A549 treated with CORT108297 at 1 μM for 4 hours (cell line): ENCODE data around the gene PLXNA2. TPM values are rescaled to one million over a fixed set of nuclear protein-coding genes. Genes with fewer than 3 reads are reported as not detected.

Experiments used
- total RNA-seq: library from RNA; stranded (reverse); fragments of 200-300 nt; extraction: Qiagen RNA extraction; gene quantifications from 5 replicates; pipeline ENCODE4 v1.2.3, GENCODE V29; 2022

The PLXNA2 gene, protein sequence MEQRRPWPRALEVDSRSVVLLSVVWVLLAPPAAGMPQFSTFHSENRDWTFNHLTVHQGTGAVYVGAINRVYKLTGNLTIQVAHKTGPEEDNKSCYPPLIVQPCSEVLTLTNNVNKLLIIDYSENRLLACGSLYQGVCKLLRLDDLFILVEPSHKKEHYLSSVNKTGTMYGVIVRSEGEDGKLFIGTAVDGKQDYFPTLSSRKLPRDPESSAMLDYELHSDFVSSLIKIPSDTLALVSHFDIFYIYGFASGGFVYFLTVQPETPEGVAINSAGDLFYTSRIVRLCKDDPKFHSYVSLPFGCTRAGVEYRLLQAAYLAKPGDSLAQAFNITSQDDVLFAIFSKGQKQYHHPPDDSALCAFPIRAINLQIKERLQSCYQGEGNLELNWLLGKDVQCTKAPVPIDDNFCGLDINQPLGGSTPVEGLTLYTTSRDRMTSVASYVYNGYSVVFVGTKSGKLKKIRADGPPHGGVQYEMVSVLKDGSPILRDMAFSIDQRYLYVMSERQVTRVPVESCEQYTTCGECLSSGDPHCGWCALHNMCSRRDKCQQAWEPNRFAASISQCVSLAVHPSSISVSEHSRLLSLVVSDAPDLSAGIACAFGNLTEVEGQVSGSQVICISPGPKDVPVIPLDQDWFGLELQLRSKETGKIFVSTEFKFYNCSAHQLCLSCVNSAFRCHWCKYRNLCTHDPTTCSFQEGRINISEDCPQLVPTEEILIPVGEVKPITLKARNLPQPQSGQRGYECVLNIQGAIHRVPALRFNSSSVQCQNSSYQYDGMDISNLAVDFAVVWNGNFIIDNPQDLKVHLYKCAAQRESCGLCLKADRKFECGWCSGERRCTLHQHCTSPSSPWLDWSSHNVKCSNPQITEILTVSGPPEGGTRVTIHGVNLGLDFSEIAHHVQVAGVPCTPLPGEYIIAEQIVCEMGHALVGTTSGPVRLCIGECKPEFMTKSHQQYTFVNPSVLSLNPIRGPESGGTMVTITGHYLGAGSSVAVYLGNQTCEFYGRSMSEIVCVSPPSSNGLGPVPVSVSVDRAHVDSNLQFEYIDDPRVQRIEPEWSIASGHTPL (N-terminal part only)
- 0.86 to 0.98 TPM (median 0.92 TPM) in 5 replicates for total RNA-seq

DNA sequence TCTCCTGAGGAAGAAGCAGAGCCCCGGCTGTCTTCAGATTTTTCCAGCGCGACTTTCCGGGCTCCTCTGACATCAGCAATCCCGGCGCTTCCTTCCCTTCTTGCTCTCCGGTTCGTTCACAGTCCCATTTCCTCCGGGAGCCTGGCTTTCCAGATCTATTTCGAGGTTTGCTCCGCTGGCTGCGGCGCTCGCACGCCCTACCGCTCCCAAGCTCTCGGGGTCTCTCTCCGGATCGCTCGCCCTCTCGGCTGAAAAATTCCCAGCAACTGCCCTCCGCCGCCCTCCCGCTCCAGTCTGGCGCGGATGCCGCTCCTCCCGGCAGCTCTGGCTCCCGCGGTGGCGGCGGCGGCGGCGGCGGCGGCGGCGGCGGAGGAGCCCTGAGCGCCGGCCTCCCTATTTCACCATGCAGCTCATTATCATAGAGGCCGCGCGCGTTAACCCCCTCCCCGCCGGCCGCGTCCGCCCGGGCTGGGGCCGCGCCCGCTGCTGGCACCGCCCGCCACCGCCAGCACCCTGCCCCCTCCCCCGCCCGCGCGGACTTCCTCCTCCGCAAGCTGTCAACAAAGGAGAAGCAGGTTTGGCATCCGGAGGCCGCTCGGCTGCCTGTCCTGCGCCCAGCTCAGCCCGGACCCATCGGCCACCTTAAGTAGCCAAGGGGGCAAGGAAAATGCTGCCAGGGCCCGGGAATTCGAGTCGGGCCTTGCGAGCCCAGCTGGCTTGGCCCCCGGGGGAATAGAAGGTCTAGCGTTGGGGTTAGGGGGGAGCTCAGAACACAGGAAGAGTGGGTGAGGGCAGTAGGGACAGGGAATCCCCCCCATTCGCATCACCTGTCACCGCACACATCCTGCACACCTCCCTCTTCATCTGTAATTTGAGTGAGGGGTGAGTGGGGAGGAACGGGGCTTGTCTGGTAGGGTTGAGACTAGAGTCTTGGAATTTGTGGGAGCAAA, at the start of gene PLXNA2:
Gene PLXNA2 (minus strand): TSS at position 418 of the 950 bp plus-strand sequence. CDS start 26,462 bp downstream, outside the sequence.

